NCI-H1694 treated with DMSO at 0.1 percent for 48 hours (cell line): Measurements from ENCODE around the gene GDA.

ENCODE experiments used
- DNase-seq: peaks from one replicate; lab custom pipeline; 2025; lab: John Stamatoyannopoulos, UW

The GDA gene

DNA sequence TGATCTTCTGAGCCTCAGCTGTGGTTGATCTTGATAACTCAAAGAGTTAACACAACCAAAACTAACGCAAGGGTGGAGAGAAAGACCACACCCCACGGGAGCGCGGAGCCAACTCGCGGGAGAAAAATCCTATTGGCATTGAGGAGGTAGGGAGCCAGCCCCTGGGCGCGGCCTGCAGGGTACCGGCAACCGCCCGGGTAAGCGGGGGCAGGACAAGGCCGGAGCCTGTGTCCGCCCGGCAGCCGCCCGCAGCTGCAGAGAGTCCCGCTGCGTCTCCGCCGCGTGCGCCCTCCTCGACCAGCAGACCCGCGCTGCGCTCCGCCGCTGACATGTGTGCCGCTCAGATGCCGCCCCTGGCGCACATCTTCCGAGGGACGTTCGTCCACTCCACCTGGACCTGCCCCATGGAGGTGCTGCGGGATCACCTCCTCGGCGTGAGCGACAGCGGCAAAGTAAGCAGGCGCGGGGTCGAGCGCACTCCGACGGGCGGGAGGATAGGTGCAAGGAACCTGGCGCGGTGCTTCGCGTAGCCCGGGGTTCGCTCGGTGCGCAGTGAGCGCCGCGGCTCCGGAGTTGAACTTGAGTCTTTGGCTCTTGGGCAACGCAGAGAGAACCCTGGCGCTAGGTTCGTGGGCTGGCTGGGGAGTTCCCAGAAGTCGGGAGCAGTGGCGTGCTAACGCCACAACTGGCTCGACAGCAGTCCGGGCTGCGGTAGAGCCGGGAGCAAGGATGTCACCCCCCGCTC lies at the start of gene GDA:
Gene GDA, plus strand, starts transcription at position 210 of the 745 bp plus-strand sequence. Its CDS starts 120 bp downstream, at position 330.
- DNase-seq = no peak

DNA sequence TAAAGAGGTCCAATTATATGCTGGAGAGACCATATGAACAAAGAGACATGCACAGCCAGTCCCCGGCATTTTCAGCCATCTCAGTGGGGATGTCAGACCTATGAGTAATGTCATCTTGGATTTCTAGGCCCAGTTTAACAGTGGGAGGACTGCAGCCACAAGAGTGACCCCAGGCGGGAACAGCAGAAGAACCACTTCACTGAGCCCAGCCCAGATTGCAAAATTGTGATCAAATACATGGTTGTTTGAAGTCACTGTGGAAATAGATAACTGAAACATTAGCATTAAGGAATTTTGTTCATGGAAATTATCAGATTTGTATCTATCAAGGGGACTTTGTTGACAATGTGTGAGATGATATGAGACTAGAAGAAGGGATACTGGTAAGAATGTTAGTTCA lies 46.7 kb upstream of the GDA start:
- DNase-seq = no peak

DNA sequence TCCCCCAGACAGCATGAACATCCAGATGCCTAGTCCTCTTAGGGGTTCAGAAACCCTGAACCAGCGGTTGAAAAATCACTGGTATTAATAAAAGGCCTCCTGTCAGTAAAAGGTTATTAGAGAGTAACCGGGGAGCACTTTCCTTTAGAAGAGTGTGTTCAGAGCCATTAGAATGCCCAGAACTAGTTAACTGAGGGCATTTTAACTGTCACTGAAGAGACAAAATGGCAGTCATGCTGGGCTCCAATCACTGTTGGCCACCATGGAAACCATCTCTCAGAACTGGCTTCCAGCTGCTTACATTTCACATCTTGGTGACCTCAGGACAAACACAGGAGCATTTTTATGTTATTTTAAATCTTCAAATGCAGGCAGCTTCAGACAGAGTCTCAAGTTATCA lies 36.2 kb upstream of the GDA start:
- DNase-seq = no peak

DNA sequence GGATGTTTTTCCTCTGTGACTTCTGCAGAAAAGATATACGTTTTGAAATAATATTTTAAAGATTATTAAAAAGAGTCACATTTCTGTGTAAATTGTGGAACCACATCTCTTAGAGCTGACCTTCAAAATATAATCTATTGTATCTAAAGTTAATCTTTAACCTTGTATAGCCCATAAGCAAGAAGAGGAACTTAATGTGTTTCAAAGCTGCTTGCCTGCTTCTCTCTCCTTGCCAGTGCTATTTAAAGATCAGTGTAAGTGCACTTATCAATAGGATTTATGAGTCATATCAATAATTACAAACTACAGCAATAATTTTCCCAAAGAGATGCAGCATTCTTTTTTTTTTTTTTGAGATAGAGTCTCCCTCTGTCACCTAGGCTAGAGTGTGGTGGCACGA lies 29.4 kb upstream of the GDA start:
- DNase-seq = no peak

DNA sequence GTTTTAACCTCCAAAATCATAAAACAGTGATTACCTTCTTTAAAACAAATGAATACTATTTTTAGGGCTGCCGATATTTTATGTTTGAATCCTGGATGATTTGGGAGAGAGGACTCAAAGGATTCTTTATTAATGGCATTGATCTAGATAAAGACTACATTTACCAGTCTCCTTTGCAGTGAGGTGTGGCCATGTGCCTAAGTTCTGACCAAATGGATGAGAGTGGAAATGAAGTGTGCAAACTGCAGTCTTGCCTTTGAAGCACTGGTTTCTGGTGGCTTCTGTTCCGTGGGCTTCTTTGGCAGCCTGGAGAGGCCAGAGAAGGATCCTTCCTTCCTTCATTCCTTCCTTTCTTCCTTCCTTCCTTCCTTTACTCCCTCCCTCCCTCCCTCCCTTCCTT lies 24.3 kb upstream of the GDA start:
- DNase-seq = no peak

DNA sequence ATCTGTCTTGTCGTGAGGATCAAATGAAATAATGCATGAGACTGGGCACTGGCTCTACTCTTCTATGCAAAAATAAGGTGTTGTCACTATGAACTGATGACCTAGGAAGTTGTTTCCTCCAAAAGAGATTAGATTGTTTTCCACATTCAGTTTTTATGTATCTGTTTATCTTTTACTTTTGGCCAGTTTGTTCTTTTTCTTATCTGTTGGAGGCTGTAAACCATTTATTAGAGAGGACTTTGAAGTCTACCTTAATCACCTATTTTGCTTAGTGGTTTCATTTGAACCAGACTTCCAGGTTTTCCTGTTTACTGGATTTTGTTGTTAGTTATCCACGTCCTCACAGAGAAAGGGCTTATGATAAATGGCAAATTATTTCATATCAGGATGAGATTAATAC lies 21.5 kb upstream of the GDA start:
- DNase-seq = no peak

DNA sequence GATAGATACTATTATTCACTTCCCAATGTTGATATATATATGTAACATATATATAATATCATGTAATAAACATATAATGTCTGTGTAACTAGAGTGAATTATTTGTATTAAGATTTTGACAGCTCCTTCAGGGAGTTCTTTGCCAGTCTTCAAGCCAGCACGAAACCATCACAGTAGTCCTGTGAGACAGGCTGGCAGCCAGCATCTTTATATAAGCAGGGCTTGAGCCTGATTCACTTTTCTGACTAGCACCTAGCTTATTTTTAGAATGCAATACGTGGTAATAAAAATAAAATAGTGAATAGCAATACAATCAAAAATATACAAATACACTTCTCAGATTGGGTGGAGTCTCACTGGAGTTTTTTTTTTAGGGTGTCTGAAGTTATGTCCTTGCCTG lies 20.7 kb upstream of the GDA start:
- DNase-seq = no peak

DNA sequence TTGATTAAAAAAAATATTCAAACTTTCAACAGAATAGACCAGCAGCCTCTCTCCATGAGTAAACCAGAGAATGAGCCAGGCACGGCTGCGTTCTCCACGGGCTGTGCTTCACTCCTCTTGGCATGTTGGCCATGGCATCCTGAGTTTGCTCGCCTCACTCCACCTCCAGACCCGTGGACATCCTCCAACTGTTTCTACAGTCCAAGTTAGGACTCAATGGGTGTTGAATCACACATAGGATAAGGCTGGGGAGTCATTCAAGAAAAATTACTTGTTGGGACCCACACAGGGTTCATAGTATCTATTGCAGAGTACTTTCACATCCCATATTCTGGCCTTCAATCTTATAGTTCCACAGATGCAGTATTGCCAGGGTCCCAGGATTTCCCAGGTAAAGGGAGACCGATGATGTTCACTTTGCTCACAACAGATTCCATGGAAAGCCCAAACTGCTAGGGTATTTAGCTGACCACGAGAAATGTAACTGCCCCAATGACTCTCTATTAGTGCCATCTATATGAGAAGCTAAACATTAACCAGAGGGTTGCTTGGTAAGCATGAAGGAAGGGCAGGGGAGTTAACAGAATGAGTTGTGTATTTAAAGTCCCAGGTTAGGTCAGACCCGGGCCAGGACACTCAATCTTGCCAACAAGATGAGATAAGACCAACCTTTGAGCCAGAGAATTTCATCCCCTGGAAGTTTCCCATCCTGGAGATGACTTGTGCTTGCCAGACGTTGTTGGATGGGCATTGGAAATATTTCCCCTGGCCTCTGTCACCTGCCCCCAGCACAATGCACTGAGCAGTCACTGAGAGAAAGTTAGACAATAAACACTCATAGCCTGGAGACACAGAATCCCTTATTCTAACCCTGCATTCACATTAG lies 19.7 kb upstream of the GDA start:
- no peak for DNase-seq

DNA sequence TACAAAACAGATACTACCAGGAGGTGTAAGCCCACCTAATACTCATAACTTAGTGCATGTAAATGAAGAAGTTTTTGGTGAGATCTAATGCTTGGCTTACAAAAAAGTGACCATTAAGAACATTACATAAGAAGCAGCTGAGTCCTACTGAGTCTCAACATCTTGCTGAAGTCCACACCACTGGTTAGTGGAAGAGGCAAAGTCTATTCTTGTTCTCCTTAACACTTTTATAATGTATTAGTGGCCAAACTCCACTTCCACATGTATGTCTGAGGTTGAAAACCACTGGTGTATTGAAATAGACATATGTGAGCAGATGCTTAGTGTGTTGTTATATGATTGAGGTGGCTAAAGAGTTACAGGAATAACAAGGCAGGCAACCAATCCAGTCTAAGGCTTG lies 18.9 kb upstream of the GDA start:
- no peak for DNase-seq

DNA sequence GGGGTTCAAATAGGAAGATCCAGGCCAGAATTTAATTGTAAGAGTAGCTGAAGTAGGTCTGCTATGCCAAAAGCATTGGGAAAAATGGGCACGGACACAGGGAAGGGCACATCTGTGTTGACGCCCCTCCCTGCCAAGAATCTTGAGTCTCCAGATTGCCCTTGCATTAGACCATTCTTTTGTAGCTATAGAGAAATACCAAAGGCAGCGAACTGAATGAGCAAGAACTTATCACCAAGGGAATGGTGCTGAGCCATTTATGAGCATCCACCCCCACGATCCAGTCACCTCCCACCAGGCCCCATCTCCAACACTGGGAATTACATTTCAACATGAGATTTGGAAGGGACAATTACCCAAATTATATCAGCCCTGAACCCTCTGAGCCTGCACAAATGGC lies 18.0 kb upstream of the GDA start:
- DNase-seq = no peak

DNA sequence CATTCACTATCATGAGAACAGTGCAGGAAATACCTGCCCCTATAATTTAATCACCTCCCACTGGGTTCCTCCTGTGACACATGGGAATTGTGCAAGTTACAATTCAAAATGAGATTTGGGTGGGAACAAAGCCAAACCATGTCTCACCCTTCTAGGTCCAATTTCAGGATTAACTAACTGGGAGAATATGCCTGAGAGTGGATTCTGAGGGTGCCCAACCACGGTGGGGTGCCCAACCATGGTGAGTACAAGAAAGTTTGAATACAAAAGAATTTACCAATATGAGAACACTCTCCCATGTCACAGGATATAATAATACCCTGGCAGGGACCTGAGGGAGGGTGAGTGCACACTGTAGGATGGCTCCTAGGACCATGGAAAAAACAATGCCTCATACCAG lies 17.2 kb upstream of the GDA start:
- no peak for DNase-seq

DNA sequence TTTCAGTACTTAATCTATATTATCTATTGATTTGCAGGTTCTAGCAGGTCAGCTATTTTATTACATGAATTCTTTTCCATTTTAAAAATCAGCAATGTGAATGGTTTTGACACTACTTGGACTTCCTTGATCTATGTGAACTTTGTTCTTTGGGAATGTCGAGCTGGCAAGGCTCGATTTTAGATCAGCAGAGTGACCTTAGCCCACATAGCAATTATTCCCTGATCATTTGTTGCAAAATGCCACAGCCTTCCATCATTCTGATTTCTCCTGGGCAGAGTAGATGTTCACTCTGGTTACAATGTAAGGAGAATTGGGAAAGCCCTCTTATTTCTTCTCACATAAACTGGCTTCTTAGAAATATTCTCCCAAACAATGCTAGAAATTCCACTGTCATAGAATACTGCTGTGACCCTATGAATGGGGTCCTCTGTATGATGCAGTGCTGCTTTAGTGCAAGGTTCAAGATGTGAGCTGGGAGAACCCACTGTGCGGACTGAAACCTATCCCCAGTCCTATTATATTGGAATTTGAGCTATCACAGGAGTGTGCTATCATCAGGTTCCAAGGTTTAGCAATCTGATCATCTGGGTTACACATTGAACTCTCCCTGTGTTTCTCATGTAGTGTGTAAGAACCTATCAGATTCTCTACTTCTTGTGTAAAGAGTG lies 15.7 kb upstream of the GDA start:
- no peak for DNase-seq

DNA sequence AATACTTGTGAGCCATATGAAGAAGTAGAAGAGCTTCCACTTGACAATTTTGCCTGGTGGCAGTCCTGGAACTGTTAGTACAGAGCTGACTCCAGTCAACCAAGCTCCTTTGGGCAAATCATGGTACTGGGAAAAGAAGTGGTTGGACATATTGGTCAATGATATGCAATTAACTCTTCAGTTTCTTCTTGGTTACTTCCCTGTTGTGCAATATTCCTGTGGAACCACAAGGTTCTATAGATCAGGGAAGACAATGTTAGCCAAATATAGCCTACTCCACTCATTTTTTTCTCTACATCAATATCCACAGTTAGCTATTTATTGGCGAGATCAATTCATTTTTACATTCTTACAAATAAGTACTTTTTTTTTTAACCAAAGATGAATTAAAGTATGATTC lies 14.4 kb upstream of the GDA start:
- no peak for DNase-seq

DNA sequence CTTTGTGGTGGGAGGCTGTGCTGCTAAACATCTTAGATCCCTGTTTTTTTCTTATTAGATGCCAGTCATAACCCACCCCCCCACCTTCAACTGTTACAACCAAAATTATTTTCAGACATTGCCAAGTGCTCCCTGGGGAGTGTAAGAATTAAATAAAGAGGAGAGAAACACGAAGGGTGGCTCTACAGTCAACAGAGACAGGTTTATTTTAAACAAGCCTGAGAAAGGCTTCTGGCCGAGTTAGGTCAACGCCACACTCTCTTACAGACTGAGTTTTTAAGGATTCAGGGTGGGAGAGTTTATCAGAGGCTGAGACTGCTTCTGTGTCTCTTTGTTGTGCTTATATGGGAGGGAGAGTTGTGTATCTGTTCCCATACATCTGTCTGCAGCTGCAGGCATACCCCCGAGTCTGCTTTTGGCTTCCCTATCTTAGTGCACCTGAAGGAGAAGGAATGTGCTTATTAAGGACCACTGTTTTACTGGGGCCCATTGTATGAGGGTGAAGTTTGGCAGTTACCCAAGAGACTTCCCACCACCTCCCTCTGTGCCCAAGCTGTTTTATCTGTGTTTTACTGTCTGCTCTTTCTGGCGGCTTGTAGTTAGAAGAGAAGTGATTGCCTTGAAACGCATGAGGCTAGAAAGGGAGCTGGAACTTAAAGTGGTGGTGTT lies 11.4 kb upstream of the GDA start:
- no peak for DNase-seq

DNA sequence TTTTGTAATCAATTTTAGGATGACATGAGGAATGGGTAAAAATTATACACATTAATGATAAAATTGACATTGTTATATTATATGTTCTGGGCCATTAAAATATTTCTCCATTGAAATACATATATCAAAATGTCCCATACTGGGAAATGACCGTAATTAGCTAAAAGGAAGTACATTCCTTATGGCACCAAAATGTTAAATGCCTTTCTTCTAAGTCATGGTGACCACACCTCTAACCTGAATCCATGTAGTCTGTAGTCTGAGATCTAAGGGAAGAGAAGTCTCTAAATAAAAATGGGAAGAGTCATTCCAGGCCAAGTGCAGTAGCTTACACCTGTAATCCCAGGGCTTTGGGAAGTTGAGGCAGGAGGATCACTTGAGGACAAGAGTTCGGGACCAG lies 10.0 kb upstream of the GDA start:
- no peak for DNase-seq

DNA sequence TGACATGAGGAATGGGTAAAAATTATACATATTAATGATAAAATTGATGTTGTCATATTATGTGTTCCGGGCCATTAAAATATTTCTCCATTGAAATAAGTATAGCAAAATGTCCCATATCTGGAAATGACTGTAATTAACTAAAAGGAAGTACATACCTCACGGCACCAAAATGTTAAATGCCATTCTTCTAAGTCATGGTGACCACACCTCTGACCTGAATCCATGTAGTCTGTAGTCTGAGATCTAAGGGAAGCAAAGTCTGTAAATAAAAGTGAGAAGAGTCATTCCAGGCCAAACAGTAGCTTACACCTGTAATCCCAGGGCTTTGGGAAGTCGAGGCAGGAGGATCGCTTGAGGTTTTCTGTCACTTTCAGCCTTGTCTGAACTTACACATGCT lies 8.7 kb upstream of the GDA start:
- no peak for DNase-seq

DNA sequence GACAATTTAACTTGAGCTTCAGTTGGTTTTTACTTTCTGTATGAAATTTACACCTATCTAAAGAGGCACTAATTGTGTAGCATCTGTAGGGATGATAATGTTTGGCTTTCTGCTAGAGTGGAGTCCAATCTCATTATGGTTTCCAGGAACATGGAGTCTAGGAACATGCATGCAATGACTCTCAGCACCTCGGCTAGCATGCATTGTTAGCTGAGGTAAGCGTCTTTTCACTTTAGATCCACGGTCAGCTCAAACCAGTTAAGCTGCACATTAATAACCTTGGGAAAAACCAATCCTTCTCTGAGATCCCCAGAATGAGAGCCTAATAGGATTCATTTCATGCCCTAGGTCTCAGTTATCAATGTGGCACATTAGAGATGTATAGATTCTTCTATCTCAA lies 7.8 kb upstream of the GDA start:
- DNase-seq = no peak

DNA sequence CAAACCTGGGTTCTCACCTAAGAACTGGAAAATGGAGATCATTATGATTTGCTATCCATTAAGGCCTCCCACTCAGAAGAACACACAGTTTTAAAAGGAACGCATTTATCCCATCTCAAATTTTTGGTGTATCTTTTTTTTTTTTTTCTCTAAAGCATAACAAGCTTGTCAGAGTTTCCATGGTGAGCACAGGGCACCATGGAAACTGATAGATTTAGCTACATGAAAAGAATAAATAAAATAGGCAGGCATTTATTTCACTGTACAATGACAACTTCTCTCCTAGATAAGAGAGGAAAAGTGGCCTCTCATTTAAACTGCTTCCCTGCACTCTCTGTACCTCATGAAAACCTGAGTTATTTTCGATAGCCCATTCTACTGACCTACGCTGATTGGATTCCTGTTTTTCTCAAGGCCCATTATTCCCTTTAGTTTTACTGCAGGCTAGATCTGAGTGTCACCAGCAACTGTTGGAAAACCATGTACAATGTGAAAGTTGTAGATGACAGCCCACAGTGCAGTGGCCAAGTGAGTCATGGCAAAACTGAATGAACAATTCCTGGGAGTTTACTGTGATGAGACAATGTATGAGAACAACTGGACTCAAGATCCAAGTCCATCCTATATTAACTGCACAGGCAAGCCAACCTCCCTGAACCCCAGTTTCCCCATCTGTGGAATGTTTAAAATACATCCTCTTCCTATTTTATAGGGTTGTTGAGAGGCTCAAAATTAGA lies 4.3 kb upstream of the GDA start:
- no peak for DNase-seq

DNA sequence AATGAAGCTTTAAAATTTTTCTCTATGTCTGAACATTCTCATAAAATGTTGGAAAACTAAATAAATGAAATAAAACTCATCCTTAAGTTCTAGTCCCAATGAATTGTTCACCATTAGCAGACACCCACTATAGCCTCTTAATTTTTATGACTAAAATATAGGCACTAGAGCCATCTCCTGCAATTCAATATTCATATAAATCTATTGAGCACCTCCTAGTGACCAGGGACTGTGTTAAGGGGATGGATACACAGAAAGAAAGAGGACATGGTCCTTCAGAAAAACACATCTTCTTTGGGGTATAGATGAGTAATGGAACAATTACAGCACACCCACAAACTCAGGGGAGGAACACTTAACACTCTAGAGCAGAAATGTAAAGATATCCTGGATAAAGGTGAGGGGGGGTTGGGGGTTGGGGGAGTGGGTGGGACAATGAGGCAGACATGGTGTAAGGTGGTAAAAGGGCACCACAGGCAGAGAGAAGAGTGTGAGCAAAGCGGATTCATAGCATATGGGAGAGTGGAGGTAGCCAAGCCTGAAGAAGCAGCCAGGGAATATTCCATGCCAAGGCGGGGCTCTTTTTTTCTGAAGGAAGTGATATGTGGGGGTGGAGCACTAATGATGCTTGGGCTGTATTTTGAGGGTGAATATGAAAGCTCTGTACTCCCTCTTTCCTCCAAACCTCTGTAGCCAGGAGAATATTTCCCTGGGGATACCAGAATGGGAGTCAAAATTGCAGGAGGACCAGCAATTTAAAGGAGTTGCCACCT lies 3.3 kb upstream of the GDA start:
- DNase-seq = no peak

DNA sequence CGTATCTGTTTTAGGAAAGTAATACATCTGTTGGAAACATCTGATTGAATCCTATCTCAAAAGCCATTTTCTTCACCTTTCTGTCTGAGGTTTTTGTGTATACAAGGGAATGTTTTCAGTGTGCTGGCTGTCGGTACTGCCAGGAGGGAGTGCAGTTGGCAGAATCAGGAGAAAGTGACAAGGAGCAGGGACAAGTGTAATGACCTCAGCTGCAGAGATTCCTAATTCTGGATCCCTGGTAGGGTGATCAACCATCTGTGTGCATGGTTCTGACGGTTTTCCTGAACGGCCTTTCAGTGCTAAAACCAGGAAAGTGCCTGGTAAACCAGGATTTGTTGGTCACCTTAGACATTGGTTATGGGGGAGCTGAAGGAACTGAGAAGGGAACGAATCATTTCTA lies 1.6 kb upstream of the GDA start:
- no peak for DNase-seq

DNA sequence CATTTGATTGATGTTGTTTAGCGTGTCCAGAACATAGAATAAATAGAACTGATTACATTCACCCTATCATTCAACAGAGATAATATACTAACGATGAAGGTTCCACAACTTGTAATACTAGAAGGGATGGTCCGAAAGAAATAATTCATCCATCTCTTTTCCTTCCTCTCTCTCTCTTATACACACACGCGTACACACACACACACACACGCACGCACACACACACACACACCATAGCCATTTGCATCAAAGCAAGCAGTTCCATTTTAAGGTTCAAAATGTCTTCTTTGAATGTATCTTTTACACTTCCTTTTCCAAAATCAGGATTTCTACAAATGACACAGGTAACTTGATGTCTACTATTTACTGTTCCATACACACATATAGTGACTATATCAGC lies 887 bp downstream of the GDA start:
- no peak for DNase-seq
